Effector CD4-positive, alpha-beta T cell (primary cell): ENCODE data around the gene ARHGEF19.
A peak's percentile ranks its signal among the peaks of the same experiment; 100 is the strongest.
"Not testable (repeated sequence)": the region's sequence is repeated elsewhere in the genome, so short reads cannot be mapped to it uniquely, and the experiment has no call there.

ENCODE experiments used
- DNase-seq: peaks from one replicate; pipeline ENCODE4 v3.0.0-alpha.2; 2020
- total RNA-seq: gene quantifications from one replicate; lab custom pipeline; 2026; lab: John Stamatoyannopoulos, UW

Gene ARHGEF19
- 13.5 reads per million, percentile 38 among the genes with 10 or more reads in this experiment for total RNA-seq

DNA sequence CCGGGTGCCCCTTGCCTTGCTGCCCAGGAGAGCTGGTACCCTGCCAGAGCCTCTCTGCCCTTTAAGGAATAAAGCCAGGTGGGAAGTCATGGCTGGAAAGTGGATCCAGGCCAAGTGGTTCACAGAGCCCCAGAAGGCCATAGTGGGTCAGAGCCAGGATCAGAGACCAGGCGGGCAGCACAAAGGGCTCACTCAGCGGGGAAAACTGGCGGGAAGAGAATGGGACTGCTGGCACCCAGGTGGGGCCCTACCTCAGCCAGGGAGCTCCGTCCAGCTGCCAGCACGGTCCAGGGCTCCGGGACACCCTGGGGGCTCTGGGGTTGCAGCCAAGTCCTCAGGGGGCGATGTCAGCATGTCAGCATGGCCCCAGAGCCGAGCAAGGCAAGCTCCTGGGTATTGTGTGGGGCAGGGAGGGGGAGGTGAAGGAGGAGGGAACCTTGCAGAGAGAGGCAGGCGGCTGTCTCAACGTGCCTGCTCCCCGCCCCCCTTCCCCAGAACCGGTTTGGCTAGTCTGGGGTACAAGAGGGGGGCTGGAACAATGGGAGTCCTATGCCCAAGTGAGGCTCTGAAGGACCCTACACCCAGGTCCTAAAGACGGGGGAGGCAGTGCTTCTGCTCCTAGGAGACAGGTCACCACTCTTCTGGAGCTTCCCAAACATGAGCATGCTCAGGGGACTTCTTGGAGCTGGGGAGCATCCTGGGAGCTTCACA, at the start of gene ARHGEF19:
TSS of gene ARHGEF19 (minus strand) at position 402 of the 711 bp plus-strand sequence. CDS start 3,598 bp downstream, outside the sequence.
- no peak for DNase-seq

DNA sequence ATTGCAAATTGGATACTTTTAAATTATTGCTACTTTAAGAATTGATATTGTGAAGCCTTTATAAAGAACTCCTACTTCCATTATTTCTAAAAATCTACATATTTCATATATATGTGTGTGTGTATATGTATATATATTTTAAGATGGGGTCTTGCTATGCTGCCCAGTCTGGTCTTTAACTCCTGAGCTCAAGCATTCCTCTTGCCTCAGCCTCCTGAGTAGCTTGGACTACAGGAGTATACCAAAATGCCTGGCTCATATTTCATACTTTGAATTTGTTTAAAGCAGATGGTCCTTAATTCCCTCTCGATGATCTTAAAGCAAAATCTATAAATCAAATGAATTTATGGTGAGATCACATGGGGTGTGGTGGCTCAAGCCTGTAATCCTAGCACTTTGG, 49.6 kb upstream of the ARHGEF19 start:
- no peak for DNase-seq

DNA sequence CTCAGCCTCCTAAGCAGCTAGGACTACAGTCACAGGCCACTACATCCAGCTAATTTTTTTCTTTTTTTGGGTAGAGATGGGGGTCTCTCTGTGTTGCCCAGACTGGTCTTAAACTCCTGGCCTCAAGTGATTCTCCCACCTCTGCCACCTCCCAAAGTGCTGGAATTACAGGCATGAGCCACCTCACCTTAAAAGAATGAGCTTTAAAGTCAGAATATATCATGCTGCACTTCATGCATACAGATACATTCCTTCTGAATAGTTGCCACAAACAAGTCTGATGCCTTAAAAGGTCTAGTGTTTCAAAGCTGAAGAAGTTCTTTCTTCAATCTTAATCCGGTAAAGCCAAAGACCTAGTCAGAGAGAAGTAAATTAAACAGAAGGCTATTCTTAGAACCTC, 48.4 kb upstream of the ARHGEF19 start:
- no peak for DNase-seq

DNA sequence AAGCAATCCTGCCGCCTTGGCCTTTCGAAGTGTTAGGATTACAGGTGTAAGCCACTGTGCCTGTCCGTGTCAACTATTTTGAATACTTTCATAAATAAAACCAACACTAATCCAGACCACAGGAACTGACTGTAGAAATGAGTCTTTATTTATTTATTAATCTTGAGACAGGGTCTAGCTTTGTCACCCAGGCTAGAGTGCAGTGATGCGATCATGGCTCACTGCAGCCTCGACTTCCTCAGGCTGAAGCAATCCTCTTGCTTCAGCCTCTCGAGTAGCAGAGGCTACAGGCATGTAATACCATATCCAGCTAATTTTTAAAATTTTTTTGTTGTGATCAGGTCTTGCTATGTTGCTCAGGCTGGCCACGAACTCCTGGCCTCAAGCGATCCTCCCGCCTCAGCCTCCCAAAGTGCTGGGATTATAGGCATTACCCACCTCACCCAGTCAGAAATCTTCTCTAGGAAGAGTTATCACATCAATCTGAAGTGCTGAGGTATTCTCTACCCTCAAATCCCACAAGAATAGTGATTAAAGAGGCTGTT, 46.2 kb upstream of the ARHGEF19 start:
- DNase-seq: no peak

DNA sequence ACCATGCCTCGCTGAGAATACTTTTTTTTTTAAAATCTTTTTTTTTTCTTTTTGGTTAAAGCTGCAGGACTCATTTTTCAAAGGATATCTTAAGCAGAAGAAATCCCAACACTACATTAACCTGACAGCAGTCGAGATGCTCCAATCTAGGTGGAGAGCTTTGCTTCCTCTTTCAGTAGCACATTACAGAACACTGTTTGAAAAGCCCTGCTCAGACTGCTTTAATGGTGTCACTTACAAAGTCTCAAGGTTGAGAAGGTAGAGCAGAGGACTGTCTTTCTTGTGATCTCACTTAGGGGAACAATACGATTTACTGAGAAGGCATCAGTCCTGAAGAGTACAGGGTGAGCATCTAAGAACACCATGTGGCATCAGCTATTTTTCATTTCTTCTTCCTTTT, 45.5 kb upstream of the ARHGEF19 start:
- DNase-seq: no peak

DNA sequence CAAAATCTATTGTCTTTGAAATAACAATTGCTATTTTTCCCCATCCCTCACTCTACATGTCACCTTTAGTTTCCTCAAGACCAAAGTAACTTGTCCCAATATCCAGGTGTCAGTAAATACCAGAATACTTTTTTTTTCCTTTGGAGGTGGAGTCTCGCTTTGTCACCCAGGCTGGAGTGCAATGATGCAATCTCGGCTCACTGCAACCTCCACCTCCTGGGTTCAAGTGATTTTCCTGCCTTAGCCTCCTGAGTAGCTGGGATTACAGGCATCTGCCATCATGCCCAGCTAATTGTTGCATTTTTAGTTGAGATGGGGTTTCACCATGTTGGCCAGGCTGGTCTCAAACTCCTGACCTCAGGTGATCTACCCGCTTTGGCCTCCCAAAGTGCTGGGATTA, 45.1 kb upstream of the ARHGEF19 start:
- not testable (repeated sequence) for DNase-seq

DNA sequence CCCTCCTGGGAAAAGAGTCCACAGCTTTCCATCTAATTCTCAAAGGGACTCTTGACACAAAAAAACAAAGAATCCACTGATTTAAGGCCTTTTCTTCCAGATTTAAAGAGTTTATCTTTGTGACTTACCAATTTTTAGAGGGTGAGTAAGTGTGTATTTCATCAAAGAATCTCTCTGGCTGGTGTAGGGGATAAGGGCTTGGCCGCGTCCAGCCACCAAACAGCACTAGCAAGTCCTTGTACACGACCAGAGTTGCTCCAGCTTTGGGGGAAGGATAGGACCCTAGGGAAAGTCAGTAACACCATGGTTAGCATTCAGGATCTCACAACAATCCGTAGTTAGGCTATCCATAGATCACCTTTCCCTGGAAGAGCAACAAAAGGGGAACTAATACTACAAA, 44.0 kb upstream of the ARHGEF19 start:
- no peak for DNase-seq

DNA sequence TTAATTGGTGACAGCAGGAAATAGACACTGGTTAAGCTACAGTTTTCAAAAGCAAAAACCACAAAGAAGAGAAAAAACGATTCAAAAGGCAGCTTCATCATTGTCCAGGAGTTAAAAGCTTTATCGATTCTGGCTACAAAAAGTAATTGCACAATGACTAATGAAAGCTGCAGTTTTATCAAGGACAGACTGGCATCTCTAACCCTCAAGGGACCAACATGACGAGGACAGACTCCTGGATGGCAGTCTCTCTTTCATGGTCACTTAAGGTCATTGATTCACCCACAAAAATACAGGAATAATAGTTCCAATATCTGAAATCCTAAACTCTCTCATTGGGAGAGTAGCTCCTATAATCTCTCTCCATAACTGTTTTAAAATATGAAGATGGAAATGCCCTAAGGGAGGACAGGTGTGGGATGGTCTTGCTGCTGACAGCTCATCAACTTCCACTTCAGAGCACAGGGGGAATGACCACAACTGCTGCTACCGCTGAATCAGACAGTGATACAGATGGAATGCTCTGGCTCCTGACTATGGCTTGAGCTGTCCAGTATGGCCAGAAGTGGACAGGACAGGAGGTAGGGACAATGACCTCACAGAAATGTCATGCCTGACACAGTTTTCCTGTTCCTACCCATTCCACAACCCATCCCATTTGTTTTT, 41.9 kb upstream of the ARHGEF19 start:
- DNase-seq: no peak

DNA sequence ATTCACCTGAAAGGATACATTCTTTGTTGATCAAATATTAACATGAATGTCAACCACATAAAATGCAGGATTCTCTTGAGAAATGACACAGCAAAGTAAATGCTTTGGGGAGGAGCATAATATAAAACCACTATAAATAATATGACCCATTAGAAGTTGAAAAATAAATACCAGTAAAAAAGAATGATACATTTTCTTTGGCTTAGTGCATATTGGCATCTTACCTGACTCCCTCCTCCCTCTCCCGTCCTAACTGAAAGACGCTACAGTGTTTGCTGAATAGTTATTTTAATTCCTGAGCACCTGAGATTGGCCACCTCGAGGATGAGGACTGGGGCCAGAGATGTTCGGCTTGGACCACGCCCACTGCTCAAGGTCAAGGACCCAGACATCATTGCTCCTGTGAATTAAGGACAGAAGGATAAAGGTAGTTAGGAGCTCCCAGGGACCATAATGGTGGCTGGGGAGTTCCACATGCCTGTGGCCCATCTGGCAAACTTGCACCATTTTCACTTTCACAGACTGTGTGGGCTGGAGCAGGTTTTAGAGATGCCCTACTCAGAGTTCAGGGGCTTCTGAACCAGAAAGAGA, 41.0 kb upstream of the ARHGEF19 start:
- DNase-seq: no peak

DNA sequence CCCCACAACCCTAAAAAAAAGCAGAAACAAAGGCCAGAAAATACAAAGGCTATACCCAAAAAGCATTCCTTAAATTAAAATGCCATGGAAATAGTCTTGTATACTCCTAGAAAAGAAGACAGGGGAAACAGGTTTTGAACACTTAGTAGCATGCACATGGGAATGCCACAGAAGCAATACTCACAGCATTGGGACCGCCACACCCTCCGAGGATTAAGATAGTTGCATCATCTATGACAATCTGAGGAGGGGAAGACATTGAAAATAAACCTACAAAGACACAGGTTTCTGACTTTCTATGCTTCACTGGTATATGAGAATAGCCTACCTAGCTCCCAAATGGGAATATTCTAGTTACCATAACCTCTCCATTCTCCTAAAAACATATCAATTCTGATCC, 40.5 kb upstream of the ARHGEF19 start:
- DNase-seq: no peak

DNA sequence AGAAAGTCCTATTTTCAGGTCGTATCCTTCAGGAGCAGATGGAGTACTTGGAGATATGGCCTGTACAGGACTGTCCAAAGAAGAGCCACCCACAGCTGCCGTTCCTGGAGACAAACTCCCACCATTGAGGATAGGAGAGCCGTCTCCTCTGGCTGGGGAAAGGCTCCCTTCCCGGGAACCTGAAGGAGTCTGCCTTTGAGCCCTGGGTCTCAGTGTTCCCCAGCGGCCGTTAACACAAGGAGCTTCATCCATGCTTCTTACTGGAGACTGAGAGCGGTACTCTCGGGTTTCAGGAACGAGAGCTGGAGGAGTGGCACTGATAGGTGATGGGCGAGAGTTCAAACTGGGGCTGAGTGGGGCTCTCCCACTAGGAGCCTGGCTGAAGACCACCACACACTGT, 38.9 kb upstream of the ARHGEF19 start:
- no peak for DNase-seq

DNA sequence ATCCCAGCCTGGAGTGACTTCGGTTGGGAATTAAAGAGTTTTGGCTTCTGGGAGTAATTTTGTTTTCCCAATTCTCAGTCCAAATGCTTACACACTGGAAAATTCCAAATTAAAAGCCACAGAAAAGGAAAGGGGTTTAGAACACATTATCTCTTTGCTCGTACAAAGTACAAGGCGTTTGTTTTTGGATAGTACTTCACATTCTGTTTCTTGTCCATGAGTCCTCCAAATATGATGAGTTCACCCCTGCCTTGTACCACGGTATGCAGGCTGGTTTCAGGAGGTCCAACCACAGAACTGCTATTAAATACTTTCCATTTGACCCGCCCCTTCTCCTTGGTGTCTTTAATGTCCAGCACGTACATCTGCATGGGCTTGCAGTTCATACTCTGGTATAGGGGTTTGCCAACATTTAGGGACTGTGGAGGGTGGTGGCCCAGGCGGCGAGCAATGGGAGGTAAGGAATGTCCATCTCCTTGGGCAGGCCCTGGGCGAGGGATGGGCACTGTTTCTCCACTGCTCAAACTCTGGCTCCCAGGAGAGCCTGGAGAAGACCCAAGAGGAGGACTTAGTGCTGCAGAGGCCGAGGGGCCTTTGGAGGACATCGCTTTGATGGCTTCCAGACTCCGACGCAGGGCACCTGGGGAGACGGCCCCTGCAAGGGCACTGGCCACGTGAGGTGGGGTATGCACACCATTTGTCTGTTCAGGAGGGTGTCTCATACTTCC, 38.2 kb upstream of the ARHGEF19 start:
- no peak for DNase-seq

DNA sequence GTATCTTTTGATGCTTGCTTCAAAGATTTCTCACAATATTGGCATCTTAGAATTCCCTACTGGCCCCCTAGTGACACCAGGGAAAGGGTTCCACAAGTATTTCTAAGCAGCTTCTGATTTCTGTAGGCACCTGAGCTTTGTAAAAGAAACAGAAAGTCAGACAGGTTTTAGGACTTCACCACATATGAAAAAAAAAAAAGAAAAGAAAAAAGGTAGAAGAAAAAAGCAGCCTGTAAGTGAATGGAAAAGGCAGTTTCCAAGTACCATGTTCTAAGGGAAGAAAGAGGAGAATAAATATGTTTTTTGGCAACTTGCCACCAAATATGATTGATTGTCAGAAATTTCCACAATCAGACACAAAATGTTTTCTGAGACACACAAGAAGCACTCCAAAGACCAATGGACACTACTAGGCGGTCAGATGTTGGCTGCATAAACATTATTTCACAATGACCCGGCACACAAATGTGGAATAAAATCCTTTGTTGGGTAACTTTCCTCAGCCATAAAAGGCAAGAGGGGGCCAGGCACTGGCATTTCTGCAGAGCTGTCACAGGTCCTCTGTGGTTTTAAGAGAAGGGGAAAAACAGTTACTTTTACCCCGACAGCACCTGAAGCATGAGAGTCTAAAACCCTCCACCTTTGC, 37.3 kb upstream of the ARHGEF19 start:
- DNase-seq: no peak

DNA sequence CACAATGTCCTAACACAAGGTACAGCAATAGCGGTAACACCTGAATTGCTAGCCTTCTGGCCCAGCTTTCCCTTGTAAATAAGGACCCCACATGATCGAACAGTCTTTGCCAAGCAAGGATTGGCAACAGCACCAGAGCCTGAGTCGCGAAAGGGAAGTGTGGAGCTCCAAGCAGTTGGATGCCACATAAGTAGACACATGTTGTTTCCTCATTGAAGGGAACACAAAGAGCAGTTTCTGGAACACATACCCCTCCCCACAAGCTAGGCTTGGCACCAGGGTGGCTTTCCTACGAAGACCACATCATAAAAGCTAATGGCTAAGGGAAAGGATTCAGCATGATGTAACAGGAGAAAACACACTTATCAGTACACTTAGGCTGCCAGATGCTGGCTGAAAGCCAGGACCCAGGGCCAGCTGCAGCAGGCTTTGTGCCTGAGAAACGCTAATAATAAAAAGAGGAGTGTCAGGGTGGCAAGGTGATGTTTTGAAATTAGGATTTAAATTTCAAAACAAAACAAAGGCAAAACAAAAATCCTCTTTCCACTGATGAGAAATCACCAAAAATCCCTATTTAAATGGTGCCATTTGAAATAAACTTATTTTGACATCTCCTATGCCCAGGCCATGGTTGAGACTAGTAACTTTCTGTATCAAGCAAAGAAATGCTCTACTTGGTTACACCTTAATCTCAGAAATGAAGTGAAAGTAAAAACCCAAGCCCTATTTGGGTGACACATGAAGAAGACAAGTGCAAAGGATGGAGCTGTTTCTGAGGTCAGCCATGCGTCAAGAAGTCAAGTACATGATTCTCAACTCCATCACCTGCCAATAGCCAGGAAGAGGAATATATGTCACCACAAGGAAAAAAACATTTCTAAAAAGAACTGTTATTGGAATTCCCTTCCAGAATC, 36.4 kb upstream of the ARHGEF19 start:
- no peak for DNase-seq

DNA sequence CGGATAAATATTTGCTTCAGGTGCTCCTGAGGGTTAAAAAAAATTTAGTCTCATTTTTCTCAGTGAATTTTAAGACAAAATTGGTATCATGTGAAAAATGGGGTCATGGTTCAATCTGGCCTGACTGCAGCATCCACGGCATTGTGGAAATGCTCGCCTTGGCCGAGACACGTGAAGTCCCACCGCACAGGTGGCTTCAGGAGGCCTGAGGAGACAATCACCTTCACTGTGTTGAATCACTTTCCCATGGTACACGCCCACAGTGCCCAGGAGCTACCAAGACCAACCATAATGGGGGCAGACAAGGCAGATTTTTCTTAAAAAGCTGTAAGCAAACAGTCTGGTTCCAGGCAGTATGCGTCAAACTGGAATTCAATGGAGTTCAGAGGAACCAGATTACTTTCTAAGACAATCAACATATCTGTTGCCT, 35.6 kb upstream of the ARHGEF19 start:
- DNase-seq: no peak

DNA sequence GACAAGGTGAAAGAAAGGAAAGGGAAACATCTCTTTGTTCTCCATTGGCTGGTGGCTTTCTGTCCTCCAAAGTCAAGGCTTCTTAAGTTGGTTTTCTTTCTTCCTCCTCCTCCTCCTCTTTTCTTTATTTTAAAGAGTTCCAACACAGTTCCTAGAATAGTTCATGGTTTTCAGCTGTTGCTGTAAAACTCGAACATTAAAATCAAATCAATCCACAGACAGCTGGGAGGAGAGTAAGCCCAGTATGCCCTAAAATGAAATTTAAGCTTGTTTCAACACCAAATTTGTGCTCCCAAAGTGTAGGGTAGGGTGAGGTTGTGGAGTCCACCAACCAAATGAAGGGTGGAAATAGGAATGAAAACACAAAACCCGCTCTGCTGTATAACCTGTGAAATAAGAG, 35.0 kb upstream of the ARHGEF19 start:
- no peak for DNase-seq

DNA sequence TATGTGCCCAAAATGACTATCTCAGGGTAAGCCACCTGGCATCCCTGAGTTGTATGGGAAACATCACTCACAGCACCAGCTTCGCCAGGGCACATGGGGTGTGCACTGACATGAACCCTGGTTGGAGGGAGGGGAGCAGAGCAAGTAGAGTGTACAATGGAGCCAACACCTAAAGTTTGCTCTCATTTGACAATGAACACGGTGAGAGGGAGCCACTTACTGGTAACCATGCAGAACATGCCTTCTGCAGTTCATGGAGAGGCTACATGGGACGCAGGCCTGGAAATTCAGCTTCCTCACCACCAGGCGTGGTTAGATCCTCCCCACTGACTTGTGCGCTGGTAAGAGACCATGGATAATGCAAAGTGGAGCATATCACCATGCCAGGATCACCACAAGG, 34.5 kb upstream of the ARHGEF19 start:
- DNase-seq: no peak

DNA sequence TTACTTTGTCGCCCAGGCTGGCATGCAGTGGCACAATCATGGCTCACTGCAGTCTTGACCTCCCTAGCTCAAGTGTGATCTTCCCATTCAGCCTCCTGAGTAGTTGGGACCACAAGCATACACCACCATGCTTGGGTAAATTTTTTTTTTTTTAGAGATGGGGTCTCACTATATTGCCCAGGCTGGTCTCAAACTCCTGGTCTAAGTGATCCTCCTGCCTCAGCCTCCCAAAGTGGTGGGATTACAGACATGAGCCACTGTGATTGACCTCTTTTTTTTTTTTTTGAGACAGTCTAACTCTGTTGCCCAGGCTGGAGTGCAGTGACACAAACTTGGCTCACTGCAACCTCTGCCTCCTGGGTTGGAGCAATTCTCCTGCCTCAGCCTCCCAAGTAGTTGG, 33.8 kb upstream of the ARHGEF19 start:
- not testable (repeated sequence) for DNase-seq

DNA sequence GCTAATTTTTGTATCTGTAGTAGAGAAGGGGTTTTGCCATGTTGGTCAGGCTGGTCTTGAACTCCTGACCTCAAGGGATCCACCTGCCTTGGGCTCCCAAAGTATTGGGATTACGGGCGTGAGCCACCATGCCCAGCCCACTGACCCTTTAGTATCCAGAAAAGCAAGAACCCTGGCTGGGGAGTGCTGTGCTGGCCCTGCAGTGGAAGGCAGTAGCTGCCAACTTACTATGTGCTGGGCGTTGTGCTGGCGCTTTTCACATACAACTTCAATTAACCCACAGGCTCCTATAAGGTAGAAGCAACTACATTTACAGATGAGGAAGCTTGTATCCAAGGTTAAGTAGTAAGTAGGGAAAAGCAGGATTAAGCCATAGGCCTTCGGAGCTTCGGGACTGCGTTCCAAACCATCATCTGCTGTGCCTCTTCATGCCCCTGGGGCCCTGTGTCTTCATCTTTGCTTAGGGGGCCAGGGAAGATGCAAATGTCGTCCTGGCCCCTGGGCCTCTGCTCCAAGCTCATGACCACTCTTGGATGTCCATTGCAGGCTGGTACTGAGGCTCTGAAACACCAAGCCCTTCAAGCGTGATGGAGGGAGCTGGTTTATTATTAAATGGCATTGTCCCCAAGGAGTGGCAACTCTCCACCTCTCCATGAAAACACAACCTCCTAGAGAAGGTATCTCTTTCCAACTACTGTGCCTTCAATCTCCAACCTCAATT, 33.2 kb upstream of the ARHGEF19 start:
- no peak for DNase-seq

DNA sequence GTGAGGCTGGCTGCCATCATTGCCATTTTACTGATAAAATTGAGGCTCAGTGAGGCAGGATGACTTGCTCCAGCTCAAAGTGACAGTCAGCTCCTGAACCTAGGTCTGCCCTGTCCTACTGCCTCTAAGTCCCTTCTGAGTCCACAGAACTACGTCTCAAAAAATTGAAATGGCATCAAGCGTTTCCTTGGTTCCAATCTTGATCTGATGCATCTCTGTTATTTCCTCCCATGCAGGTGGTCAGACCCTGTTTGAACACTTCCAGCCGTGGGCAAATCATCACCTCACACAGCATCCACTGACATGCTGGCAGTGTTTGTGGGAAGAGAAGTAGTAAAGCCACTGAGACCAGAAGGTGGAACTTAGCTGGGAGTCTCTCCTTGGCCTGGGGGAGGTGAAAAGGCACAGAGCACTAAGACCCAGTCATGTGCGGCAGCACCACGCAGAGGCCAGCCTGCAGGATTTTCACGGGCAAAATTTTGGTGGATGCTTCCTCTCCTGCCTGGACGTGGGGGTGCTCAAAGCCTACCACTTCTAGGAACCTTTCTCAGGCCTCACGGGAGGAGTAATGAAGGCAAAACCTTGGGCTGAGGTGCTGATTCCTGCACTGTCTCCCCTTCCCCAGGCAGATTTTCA, 32.3 kb upstream of the ARHGEF19 start:
- no peak for DNase-seq
